Activated CD4-positive, alpha-beta T cell treated with anti-CD3 and anti-CD28 coated beads for 4 hours (primary cell): ENCODE measurements around the gene CST9.
"Not testable (repeated sequence)": the region's sequence is repeated elsewhere in the genome, so short reads cannot be mapped to it uniquely, and the experiment has no call there.

Source experiments
- DNase-seq, 2 donors: peaks; one replicate each; pipeline ENCODE4 v3.0.0-alpha.2; 2020

The CST9 gene

DNA sequence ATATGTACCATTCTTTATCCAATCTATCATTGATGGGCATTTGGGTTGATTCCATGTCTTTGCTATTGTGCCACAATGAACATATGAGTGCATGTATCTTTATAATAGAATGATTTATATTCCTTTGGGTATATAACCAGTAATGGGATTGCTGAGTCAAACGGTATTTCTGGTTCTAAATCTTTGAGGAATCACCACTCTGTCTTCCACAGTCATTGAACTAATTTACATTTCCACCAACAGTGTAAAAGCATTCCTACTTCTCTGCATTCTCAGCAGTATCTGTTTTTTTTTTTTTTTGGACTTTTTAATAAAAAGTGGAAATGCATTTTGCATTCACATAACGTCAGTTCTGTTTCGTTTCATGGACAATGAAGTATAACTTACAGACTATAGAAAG, 16.7 kb upstream of the CST9 start:
- not testable (repeated sequence) for DNase-seq

DNA sequence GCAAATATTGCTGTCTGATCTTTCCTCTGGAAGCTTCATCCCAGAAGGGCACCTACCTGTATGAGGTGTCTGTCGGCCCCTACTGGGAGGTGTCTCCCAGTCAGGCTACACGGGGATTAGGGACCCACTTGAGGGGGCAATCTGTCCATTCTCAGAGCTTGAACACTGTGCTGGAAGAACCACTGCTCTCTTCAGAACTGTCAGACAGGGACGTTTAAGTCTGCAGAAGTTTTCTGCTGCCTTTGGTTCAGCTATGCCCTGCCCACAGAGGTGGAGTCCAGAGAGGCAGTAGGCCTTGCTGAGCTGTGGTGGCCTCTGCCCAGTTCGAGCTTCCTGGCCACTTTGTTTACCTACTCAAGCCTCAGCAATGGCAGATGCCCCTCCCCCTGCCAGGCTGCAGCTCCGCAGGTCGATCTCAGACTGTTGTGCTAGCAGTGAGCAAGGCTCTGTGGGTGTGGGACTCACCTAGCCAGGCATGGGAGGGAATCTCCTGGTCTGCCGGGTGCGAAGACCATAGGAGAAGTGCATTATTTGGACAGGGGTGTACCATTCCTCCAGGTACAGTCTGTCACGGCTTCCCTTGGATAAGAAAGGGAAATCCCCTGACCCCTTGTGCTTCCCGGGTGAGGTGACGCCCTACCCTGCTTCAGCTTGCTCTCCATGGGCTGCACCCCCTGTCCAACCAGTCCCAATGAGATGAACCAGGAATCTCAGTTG, 15.1 kb upstream of the CST9 start:
- not testable (repeated sequence) for DNase-seq

DNA sequence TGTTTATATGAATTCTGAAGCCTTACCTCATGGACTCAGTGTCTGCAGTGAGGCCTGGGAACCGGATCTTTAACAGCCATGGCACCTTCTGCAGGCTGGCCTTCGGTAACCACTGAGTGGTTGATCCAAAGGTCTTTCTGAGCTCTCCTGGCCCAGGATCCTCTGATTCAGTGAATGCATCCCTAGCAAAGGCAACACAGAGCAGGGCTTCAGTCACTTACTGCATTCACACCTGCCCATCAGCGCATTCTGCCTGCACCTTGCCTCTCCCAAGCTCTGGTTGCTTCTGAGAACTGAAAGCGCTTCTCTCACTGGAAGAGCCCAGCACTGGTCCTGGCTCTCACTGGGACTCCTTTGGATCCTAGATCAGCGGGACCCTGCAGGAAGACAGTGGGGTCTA, 8.4 kb upstream of the CST9 start:
- no peak for DNase-seq

DNA sequence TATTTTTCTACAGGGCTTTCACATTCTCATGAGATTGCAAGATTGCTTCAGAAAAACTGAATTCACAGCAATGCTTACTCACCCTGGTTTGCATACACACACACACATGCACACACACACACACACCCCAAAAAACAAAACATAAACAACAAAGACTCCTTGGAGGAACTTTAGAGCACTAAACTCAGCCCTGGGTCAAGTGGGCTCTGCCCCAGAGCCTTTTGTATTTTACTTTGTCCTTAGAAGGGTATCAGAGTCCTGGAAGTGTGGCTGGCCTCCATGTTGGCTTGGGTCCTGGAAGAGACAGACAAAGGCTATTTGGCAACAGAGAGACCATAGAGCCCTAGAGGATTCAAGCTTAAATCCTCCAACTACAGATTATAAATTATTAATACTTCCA, 8.0 kb upstream of the CST9 start:
- DNase-seq = no peak

DNA sequence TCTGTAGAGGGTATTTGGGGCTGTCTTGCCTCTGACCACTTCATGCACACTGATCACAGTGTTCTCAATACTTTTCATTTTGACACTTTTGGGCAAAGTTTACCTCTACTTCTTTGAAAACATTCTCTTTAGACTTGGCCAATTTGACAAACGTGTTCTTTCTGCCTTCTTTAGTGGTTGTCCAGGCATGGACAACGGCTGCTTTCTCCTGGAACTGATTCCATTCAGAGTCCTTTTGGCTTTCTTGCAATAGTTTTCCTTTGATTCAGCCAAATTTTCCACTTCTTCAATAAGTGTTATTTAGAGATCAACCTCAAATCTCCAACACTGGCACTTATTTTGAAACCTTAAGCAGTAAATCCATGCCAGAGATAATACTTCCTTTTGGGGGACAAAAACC, 6.7 kb upstream of the CST9 start:
- no peak for DNase-seq

DNA sequence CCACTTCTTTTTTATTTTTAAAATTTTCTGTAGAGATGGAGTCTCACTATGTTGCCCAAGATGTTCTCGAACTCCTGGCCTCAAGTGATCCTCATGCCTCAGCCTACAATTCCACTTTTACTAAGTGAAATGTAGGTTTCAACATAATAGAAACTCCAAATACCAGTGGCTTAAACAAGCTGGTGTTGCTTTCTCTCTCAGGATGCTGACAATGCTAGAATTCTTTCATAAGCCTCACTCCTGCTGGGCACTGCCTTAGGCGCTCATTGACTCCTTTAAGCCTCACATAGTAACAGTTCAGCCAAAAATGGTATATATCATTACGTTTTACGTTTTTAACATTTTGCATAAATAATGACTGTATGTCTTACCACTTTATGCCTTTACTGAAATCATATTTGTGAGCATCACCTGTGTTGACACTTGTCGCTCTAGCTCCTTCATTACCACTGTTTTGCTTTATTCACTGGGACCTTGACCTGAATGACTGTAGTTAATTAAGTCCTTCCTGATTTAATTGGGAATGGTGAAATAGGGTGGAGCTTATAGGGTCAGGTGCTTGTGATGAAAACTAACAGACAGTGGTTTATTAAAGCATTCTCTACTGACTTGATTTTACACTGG, 3.9 kb upstream of the CST9 start:
- no peak for DNase-seq

DNA sequence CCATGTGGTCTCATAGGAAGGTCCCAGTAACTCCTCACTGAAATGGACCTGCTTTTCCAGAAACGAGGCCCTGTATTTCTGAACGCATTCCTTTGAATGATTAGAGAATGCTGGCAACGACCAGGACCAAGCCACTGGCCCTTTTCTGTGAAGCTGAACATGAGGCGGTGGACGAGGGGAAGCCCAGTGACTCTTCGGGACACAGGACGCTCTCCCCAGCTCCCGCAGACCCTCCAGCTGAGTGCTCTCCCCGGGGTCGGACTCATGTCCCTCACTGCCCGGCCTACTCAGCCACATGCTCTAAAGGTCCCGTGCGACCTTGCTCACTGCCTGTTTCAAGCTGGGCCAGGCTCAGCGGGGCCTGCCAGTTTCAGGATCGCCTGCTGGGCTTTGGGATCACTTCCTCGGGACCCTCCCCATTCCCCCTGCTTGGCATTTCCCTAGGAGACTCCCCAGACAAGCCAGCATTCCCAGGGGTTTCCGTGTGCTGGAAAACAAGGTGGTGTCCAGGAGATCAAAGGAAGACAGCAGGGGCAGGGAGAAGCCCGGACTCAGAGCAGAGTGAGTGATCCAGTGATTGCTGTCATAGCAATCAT, 2.6 kb upstream of the CST9 start:
- no peak for DNase-seq

DNA sequence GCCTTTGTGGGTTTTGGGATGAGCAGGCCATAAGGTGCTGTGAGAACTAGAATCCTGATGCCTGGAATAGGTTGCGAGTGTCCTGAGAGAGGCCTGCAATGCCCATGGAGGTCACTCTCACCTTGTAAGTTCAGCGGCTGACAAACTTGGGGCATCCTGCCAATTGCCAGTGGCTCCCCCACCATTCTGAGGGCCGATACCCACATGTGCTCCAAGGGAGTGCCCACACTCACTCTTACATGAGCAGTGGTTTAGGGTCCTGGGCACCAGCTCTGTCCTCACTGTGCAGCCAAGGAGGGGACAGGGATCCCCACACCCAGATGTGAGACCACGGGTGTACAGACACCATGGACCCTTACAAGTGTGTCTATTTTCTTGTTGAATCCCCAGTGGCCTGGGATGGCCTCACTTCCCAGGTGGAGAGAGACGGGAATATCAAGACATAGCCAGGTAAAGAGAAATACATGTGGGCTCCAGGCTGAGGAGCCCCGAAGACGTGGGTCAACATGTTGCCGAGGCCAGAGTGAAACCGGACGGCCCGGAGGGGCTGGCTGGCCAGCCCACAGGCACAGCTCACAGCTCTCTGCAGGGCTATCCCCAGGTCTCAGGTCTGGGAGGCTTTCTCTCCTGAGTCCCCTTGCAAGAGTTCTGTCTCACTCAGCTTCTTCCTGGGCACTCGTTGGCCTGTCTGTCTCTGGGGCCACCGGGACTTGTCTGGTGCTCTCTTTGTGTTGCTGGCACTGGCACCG, 2.0 kb upstream of the CST9 start:
- DNase-seq = no peak

DNA sequence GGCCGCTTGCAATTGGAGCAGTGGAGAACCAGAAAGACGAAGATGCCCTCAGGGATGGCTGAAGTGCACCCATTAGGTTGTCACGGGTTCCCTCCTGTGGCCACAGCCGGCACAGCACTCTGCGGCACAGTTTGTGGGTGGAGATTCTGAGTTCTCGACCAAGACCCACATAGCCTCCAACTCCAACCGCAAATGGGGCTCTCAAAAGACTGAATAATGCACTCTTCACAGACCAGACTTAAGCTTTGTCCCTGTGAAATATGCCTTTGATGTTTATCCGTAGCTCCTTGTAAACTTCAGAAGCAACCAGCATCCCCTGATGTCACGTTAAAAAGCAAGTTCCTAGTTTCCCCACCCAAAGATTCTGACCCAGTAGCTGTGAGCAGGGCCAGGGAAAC, 934 bp upstream of the CST9 start:
- DNase-seq = peak; percentile 33 to 44

DNA sequence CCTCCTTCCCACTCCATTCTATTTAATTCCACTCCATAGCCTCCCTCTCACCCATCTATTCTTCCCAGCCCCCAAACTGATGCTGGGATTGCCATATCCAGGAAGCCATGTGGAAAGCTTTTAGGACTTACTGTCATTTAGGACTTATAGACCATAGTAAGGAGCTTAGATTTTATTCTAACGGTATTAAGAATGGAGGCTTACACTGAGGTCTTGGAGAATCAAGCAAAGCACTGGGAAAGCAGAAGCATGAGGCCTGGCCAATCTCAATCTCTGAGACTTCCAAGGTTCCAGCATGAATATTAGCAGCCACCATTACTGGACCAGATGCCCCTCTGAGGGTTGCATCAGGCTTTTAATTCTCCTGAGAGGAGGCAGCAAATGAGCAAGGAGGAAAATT, 1.4 kb downstream of the CST9 start:
- no peak for DNase-seq

DNA sequence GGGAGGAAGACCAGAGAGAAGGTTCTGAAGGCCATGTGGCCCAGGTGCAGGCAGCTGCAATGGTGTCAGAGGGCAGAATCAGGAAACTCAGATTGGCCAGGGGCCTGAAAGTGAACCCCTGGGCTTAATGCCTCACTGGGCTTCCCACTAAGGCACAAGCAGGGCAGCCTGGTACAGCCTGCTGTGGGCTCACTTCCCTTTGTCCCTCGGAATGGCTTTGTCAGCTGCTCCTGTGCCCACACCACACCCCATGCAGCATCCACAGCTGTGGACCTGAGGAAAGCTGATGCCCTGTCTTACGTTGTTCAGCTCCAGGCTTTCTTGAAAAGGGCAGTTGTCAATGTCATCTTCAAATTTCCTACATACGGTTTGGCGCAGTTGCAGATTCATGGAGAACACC, 2.4 kb downstream of the CST9 start:
- DNase-seq = no peak

DNA sequence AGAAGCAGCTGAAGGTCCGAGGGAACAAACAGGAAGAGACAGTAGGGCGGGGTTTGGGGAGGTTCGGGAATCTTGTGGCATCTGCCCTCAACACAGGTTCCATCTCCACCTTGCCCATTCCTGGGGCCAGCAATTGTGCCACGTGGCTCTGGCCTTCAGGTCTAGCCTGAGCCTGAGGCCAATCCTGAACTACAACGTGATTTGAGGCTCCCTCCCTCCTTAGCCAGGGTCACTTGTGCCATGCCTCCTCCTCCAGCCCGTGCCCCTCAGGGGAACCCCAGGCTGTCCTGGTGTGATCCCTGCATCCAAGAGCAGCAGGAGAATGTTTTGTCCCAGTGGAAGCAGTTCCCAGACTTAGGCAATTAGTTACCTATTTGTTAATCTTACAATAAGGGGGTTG, 3.0 kb downstream of the CST9 start:
- DNase-seq = no peak

DNA sequence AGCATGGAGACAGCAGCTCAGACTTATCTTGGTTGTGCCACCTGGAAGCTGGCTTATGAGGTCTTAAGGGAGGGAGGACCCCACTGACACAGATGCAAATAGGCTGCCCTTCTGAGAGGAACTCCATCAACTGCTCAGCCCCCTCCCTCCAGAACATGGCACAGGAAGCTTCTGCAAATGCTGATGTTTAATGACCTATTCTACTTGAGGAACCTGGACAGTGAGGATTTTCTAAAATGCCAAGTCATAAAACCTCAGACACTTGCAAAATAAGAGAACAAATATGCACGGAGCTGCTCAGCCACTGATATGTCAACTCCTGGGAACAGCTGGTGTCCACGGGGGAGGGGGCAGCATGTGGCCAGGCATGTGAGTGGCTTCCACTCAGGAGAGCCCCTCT, 3.5 kb downstream of the CST9 start:
- no peak for DNase-seq

DNA sequence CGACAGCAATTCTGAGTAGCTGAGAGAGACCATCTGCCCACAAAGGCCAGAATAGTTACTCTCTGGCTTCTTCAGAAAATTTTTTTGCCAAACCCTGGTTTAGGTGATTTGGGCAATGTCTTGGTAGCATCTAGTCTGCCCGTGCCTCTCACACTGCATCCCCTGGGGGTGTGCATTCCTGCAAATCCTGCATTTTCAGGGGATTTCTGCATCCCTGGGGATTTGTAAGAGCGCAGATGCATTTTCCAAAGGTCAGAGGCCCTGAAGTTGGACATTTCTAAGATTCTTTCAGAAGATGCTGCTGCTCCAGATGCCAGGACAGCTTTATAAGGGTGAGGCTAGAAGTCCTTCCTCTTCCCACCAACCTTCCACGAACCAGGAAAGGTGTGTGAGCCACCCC, 4.0 kb downstream of the CST9 start:
- no peak for DNase-seq

DNA sequence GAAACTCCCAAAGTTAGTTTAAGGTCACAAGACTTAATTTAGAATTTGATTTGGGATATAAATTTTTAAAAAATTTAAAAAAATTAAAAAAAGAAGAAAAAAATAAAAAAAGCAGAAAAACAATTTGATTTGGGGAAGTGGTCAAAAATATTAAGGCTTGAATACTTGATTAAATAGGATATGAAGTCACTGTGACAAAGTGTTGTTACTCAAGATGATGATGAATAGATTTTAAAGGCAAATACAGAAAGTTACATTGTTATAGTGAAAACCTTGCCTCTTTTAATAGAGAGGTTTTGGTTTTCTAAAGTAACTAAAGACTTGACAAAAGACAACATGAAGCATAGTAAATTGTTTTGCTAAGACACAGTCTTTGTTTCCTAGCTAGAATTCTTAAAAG, 7.2 kb downstream of the CST9 start:
- DNase-seq = no peak

DNA sequence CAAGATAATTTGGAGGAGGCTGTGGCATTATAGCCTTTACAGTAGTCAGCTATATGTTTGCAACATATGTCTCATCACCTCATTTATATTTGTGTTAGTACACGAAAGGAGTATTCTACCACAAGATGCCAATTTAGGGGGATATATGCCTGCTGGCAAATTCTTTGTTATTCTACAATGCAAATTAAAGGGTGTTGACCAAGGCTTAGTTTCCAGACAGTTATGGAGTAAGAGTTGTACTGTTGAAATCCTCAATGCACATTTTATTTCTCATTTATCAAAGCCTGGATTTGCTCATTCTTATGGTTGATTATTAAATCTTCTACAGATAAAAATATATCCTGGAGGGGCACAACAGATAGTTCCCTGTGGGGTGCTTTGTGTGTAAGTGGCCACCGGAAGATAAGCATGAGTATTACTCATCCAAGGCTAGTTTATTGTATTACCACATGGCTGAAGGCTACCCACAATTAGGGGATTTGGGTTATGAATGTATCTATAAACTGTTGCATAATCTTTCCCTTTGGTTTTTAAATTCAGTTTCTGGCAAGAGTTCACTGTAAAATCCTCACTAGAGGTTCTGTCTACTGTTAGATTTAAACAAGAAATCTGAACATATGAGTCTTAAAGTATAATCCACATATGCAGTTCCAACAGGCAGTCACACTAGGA, 9.0 kb downstream of the CST9 start:
- DNase-seq = no peak

DNA sequence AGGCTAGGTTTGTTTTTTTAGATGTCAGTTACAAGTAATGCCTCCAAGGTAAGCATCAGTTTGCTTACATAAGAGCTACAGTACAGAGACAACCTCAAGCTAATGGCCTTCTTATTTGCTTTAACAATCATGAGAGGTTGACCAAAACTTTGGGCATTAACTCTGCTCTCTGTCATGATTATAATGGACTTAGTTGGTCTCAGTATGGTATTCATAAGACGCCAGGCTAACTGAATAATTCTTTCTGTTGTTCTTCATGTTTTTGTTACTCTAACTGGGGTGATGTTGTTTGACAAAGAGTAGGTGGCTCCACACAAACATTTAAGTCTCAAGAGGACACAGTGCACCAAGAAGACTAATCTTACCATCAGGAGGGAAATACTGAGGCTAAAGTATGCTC, 9.8 kb downstream of the CST9 start:
- DNase-seq = no peak

DNA sequence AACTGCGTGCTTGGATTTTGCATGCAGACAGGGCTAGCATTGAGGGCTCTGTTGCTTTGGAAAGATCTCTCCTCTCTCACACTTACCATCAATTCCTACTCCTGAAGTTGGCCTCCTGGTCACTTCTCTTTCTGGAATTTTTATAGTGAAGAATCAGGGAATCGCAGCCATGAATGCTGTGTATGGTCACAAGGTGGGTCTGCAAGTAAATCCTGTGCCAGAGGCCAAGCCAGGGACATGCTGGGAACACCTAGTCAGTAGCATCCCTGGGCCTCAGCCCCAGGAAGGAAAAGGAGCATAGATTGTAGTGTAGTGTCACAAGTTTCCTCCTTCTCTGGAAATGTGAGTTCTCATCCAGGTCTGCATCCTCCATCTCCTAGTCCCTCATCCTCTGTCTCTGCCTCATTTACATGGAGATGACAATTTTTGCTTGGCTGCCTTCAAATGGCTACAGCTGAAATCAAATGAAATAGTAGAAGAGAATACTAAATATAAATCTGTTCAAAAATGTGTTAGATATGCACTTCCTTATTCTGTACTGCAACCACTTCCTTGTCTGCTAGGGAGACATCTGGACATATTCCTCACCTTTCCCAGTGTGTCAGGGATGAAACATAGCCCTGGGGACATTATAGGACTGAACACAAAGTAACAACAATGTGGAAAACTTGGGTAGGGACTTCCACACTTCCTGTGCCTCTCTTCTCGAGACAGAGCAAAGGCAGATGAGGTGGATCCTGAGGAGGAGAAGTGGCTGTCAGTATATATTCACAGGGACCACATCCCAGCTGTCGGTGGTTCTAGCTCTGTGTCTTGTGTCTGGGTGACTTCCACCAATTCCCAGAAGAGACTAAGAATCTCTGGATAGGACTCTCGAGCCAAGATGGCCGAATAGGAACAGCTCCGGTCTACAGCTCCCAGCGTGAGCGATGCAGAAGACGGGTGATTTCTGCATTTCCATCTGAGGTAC, 17.0 kb downstream of the CST9 start:
- DNase-seq = no peak

DNA sequence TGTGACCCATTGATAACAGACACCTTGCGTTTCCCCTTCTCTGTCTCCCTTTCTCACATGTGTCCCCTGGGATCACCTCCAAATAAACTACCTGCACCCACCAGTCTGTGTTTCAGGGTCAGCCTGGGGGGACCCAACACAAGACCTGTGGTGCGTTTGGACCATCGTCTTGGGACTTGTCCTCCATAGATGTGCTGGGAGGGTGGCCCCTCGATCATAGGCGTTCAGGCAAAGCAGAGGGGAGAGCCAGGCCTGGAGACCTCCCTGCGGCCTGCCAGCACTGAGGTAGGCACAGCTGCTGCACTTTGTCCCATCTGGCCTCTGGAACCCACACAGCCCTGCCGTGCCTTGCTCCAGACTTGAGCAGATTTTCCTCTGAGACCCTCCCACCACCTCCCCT, 18.1 kb downstream of the CST9 start:
- DNase-seq = no peak

DNA sequence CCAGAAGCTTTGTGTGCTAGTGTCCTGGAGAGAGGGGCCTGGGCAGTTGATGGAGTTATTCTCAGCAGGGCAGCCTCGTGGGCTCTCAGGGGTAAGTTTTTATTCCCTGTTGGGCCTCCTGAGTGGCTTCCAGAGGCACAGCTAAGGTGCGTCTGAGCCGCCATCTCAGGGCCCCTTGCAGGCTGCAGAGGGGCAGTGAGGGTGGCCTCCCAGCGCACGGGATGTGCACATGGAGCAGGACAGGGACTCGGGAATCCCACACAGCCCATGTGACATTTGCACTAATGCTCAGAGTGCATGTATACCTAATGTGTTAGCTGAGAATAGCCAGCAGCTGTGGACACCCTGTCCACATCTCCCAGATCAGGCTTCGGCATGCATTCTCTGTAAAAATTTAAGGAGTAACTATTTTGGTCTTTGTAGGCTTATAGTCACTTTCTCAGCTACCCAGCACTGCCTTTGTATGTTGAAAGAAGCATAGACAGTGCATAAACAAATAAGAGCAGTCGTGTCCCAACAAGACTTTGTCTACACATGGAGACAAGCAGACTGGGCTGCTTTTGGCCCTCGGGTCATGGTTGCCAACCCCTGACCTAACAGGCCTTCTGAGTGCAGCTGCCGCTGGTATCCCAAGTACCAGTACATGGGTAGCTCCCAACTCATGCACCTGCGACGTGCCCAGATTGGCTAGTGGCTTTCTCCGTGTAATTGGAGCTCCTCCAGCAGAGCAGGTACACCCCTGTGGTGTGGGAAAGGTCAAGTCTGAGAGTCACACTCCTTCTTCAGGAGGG, 18.8 kb downstream of the CST9 start:
- no peak for DNase-seq
